Endothelial cell of umbilical vein (primary cell): ENCODE measurements around the gene RPLP2. TPM values are rescaled to one million over a fixed set of nuclear protein-coding genes. Genes with fewer than 3 reads are reported as not detected.

ENCODE experiments used
- BruUV-seq: library from RNA; stranded (reverse); fragments of 400-500 nt; replicated peaks from 2 replicates; lab custom pipeline; 2021; lab: Mats Ljungman, UMichigan
- CTCF ChIA-PET: fragments of 300-600, 350-600 bp; sonication (Branson Sonifier 250); formaldehyde crosslinking; loops from one replicate; lab custom pipeline; 2021; ENCODE audit warnings: antibody characterized with exemption, inconsistent platforms; lab: Charles Lee
- POLR2A ChIA-PET: fragments of 300-600, 350-600 bp; sonication (Branson Sonifier 250); formaldehyde crosslinking; loops from one replicate; lab custom pipeline; 2021; ENCODE audit warnings: antibody characterized with exemption, inconsistent platforms; lab: Charles Lee
- DNase-seq: peaks from one replicate; pipeline ENCODE4 v3.0.0-alpha.2; 2011; ENCODE audit warnings: low read depth, low spot score
- FAIRE-seq: peaks from 2 replicates; lab custom pipeline; 2011; peaks lifted over from hg19 to GRCh38; lab: Jason Lieb, UNC
- H2AFZ ChIP-seq: 2 replicates; pipeline ENCODE4 v1.6.0; 2012; ENCODE audit warnings: low read depth, low read length, control low read depth, inconsistent platforms
- H3K27ac ChIP-seq: 2 replicates; pipeline ENCODE4 v1.5.1; 2011; ENCODE audit warnings: low read depth, mild to moderate bottlenecking, control low read depth, low read length, moderate library complexity; ENCODE audit not compliant: insufficient read depth
- H3K27me3 ChIP-seq, 2 experiments: 2 replicates each; pipeline versions ENCODE4 v1.6.0 to v1.6.1; 2011; ENCODE audit warnings: low read length in 2 of 2, mixed read lengths in 1 of 2; ENCODE audit not compliant: control insufficient read depth in 2 of 2, insufficient read depth in 2 of 2
- H3K36me3 ChIP-seq, 2 experiments: 2 replicates in 1 of 2; 3 replicates in 1 of 2; pipeline ENCODE4 v1.5.1; 2011; ENCODE audit warnings: low read length in 2 of 2, mild to moderate bottlenecking in 1 of 2, moderate library complexity in 1 of 2; ENCODE audit not compliant: control insufficient read depth in 2 of 2, insufficient read depth in 2 of 2; ENCODE audit errors: extremely low read depth in 1 of 2
- H3K4me1 ChIP-seq: 3 replicates; pipeline ENCODE4 v1.5.1; 2011; ENCODE audit warnings: mild to moderate bottlenecking, low read length; ENCODE audit not compliant: control insufficient read depth, insufficient read depth; ENCODE audit errors: extremely low read depth
- H3K4me2 ChIP-seq: 2 replicates; pipeline ENCODE4 v1.6.1; 2011; ENCODE audit warnings: low read length, control low read depth, mixed read lengths; ENCODE audit not compliant: insufficient read depth
- H3K4me3 ChIP-seq, 3 experiments: fragments of 200-600 bp in 1 of 3; sonication (generic), shearing (Covaris generic) in 1 of 3; replicated peaks in 1 of 3; 2 replicates each; pipeline ENCODE4 v1.5.1; 2011 to 2016; ENCODE audit warnings: control low read depth in 3 of 3, low read length in 3 of 3, mild to moderate bottlenecking in 2 of 3, inconsistent platforms in 1 of 3, low read depth in 1 of 3, moderate library complexity in 1 of 3; ENCODE audit not compliant: insufficient read depth in 1 of 3
- H3K79me2 ChIP-seq: 2 replicates; pipeline ENCODE4 v1.6.0; 2012; ENCODE audit warnings: low read length, inconsistent platforms; ENCODE audit not compliant: control insufficient read depth, insufficient read depth
- H3K9ac ChIP-seq: replicated peaks from 2 replicates; pipeline ENCODE3; 2011; ENCODE audit warnings: low read length, control low read depth; ENCODE audit not compliant: insufficient read depth; ENCODE audit errors: extremely low read depth
- H3K9me1 ChIP-seq: replicated peaks from 3 replicates; pipeline ENCODE4 v1.6.0; 2011; ENCODE audit warnings: mild to moderate bottlenecking, low read length; ENCODE audit not compliant: control insufficient read depth, insufficient read depth; ENCODE audit errors: extremely low read depth
- H3K9me3 ChIP-seq: replicated peaks from 2 replicates; pipeline ENCODE4 v1.5.1; 2012; ENCODE audit warnings: low read length, inconsistent platforms; ENCODE audit not compliant: control insufficient read depth, insufficient read depth
- H4K20me1 ChIP-seq: replicated peaks from 2 replicates; pipeline ENCODE3; 2011; ENCODE audit warnings: mild to moderate bottlenecking, low read length; ENCODE audit not compliant: control insufficient read depth, insufficient read depth; ENCODE audit errors: extremely low read depth
- CTCF ChIP-seq, 2 donors: IDR thresholded peaks; 1 replicate in 1 of 2; 2 replicates in 1 of 2; pipeline ENCODE4 v1.5.1; 2011; ENCODE audit warnings: low read length in 2 of 2, mild to moderate bottlenecking in 2 of 2, moderate library complexity in 2 of 2, control low read depth in 1 of 2, inconsistent platforms in 1 of 2, low read depth in 1 of 2; ENCODE audit not compliant: insufficient read depth in 1 of 2; ENCODE audit errors: extremely low read depth in 1 of 2
- EZH2 ChIP-seq: IDR thresholded peaks from 2 replicates; pipeline ENCODE4 v1.6.1; 2012; ENCODE audit warnings: borderline replicate concordance, low read depth, mild to moderate bottlenecking, moderate library complexity, low read length, inconsistent platforms; ENCODE audit not compliant: severe bottlenecking
- FOS ChIP-seq: IDR thresholded peaks from 2 replicates; pipeline ENCODE4 v1.6.1; 2011; ENCODE audit warnings: mild to moderate bottlenecking, low read length, moderate library complexity, borderline replicate concordance; ENCODE audit not compliant: insufficient read depth
- GATA2 ChIP-seq: IDR thresholded peaks from 2 replicates; pipeline ENCODE4 v1.7.0; 2011; ENCODE audit warnings: low read depth, mild to moderate bottlenecking, moderate library complexity, mixed read lengths, low read length; ENCODE audit not compliant: insufficient read length, insufficient read depth
- JUN ChIP-seq: IDR thresholded peaks from 2 replicates; pipeline ENCODE4 v1.6.1; 2011; ENCODE audit warnings: borderline replicate concordance, low read depth; ENCODE audit not compliant: insufficient read length, insufficient read depth
- MYC ChIP-seq: IDR thresholded peaks from one replicate; pipeline ENCODE4 v1.6.1; 2011; ENCODE audit warnings: mild to moderate bottlenecking, low read depth, low read length
- POLR2A ChIP-seq: IDR thresholded peaks from 2 replicates; pipeline ENCODE4 v1.6.1; 2012; ENCODE audit warnings: low read depth, mild to moderate bottlenecking, control low read depth, low read length
- POLR2AphosphoS5 ChIP-seq: IDR thresholded peaks from 2 replicates; pipeline ENCODE4 v1.6.1; 2012; ENCODE audit warnings: low read depth, mild to moderate bottlenecking, control low read depth, low read length, moderate library complexity; ENCODE audit not compliant: insufficient read depth
- dilution Hi-C: fragments of 300-500 bp; cut with MboI; formaldehyde crosslinking; loops from one replicate; pipeline ENCODE4 v1.15.0; 2019; ENCODE audit warnings: low sequenced_read_pairs; ENCODE audit not compliant: extremely low pct_ligation_motif_present
- intact Hi-C: fragments of 100-400 bp; cut with micrococcal nuclease; formaldehyde crosslinking; loops from one replicate; pipeline ENCODE4 v1.10.0; 2022
- polyA plus RNA-seq, 4 experiments: library from polyadenylated mRNA; depleted of rRNA in 3 of 4; stranded (reverse) in 3 of 4; unstranded in 1 of 4; fragments of >200 nt; gene quantifications; 2 replicates each; pipeline versions ENCODE4 v1.2.1 to v1.2.3, GENCODE V29; 2011 to 2012; ENCODE audit warnings: missing spikeins in 1 of 4
- total RNA-seq: library from RNA; stranded (reverse); gene quantifications from 2 replicates; pipeline ENCODE4 v1.2.3, GENCODE V29; 2021
- TF ChIP-seq, protein P1 (sequence below): IDR thresholded peaks from 2 replicates; pipeline ENCODE4 v1.6.1; 2011; ENCODE audit not compliant: insufficient read depth, insufficient read length

RPLP2 gene
- total and polyA plus RNA-seq, 2 donors (not counting 3 experiments of a cell fraction or from before 2014, with no cell fraction given), result 1,579 to 1,739 TPM

GRCh38 chr11:802693-803466, 6.9 kb upstream of the RPLP2 start:
- H3K4me3 ChIP-seq, result no peak overlapping the region
- H3K79me2 ChIP-seq, result peaks cover 3% of the 10 kb centered on the region
- TF ChIP-seq CTCF (IDR thresholded peaks at IDR 0.05; ENCODE audit: extremely low read depth in 1 of 2, insufficient read depth in 1 of 2, low read depth in 1 of 2, low read length in 2 of 2) (no peak), JUN (no peak), FOS (no peak), MYC (no peak), EZH2 (no peak), POLR2AphosphoS5 (no peak), GATA2 (no peak), POLR2A (no peak)
- TF ChIP-seq, protein P1, sequence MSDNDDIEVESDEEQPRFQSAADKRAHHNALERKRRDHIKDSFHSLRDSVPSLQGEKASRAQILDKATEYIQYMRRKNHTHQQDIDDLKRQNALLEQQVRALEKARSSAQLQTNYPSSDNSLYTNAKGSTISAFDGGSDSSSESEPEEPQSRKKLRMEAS, result no peak
- H3K4me1 ChIP-seq, result peaks cover 15% of the 10 kb centered on the region
- no TSS peak for BruUV-seq
- FAIRE-seq (no peak), DNase-seq (no peak)
- H3K4me2 ChIP-seq, result no peak overlapping the region
- H3K9me3 ChIP-seq, result no peaks in the 10 kb centered on the region
- H3K27ac ChIP-seq, result no peak overlapping the region
- no peak overlapping the region for H3K9ac ChIP-seq
- dilution Hi-C loops (no loop called here), intact Hi-C loops (no loop called here)
- H4K20me1 ChIP-seq, result no peaks in the 10 kb centered on the region
- H2AFZ ChIP-seq, result no peak overlapping the region
- POLR2A ChIA-PET, result no interaction called here
- no peaks in the 10 kb centered on the region for H3K27me3 ChIP-seq
- CTCF ChIA-PET, result interaction anchor here (0.6 kb wide), 1 partner anchor 72 kb away, joined by 3 read pairs; no protein-coding TSS in a partner anchor
- H3K9me1 ChIP-seq, result no peaks in the 10 kb centered on the region
- H3K36me3 ChIP-seq, result peaks cover 0 to 20% of the 10 kb centered on the region in 2 experiments
